ENCODE data around the gene MEP1B.
A peak's percentile ranks its signal among the peaks of the same experiment; 100 is the strongest.
"Not testable (repeated sequence)": the region's sequence is repeated elsewhere in the genome, so short reads cannot be mapped to it uniquely, and the experiment has no call there.

MEP1B gene

GRCh38 chr18:32209685-32210445, 20.0 kb downstream of the MEP1B start:
- no peak for DNase-seq

- peak; percentile 98 for DNase-seq
Observed at GRCh38 chr18:32213693-32214092, 23.9 kb downstream of the MEP1B start.

- DNase-seq, result no peak
Observed at GRCh38 chr18:32216390-32216789, 26.6 kb downstream of the MEP1B start.

GRCh38 chr18:32219431-32220018, 29.7 kb downstream of the MEP1B start:
- DNase-seq, result no peak

- DNase-seq, result not testable (repeated sequence)
Observed at GRCh38 chr18:32233348-32233747, 43.5 kb downstream of the MEP1B start.

GRCh38 chr18:32237049-32237448, 47.2 kb downstream of the MEP1B start:
- no peak for DNase-seq

GRCh38 chr18:32238635-32239268, 48.9 kb downstream of the MEP1B start:
- no peak for DNase-seq

GRCh38 chr18:32242395-32242794, 52.6 kb downstream of the MEP1B start:
- no peak for DNase-seq

- no peak for DNase-seq
Observed at GRCh38 chr18:32243358-32243757, 53.5 kb downstream of the MEP1B start.

GRCh38 chr18:32244881-32245280, 55.0 kb downstream of the MEP1B start:
- DNase-seq, result no peak

- no peak for DNase-seq
Observed at GRCh38 chr18:32249147-32249929, 59.5 kb downstream of the MEP1B start.

GRCh38 chr18:32251466-32251865, 61.6 kb downstream of the MEP1B start:
- no peak for DNase-seq

- no peak for DNase-seq
Observed at GRCh38 chr18:32252141-32252860, 62.5 kb downstream of the MEP1B start.

- no peak for DNase-seq
Observed at GRCh38 chr18:32255570-32255969, 65.7 kb downstream of the MEP1B start.

- DNase-seq, result no peak
Observed at GRCh38 chr18:32257084-32257785, 67.4 kb downstream of the MEP1B start.

- no peak for DNase-seq
Observed at GRCh38 chr18:32258148-32258547, 68.3 kb downstream of the MEP1B start.

GRCh38 chr18:32258558-32259204, 68.8 kb downstream of the MEP1B start:
- DNase-seq, result no peak

- no peak for DNase-seq
Observed at GRCh38 chr18:32259553-32259952, 69.7 kb downstream of the MEP1B start.

GRCh38 chr18:32261003-32261402, 71.2 kb downstream of the MEP1B start:
- no peak for DNase-seq

GRCh38 chr18:32262092-32262491, 72.3 kb downstream of the MEP1B start:
- DNase-seq, result no peak

GRCh38 chr18:32264401-32264800, 74.6 kb downstream of the MEP1B start:
- no peak for DNase-seq

- no peak for DNase-seq
Observed at GRCh38 chr18:32267463-32267862, 77.6 kb downstream of the MEP1B start.
